IPS-NIHi7 (cell line): ENCODE results near the gene LRRIQ1.
A peak's percentile ranks its signal among the peaks of the same experiment; 100 is the strongest.

ENCODE experiments used
- DNase-seq: peaks from one replicate; pipeline ENCODE4 v3.0.0; 2012; ENCODE audit warnings: mixed read lengths; ENCODE audit errors: extremely low spot score

Gene LRRIQ1

GRCh38 chr12:85280165-85280983, 244.2 kb downstream of the LRRIQ1 start, which contains the start of gene ALX1:
Gene ALX1, plus strand, starts transcription at chr12:85280220. Its CDS starts 42 bp downstream, at chr12:85280262.
- DNase-seq, result peak; percentile 74

GRCh38 chr12:85280984-85281630, 245.0 kb downstream of the LRRIQ1 start:
- DNase-seq, result no peak

GRCh38 chr12:85281636-85282312, 245.6 kb downstream of the LRRIQ1 start:
- DNase-seq, result no peak

GRCh38 chr12:85283560-85283959, 247.4 kb downstream of the LRRIQ1 start:
- DNase-seq, result no peak
